H1 (cell line): ENCODE results near the gene TNC. TPM values are rescaled to one million over a fixed set of nuclear protein-coding genes. Genes with fewer than 3 reads are reported as not detected.

Source experiments
- CEBPB ChIP-seq: IDR thresholded peaks from 2 replicates; pipeline ENCODE4 v1.6.1; 2012; ENCODE audit warnings: low read depth, low read length
- EZH2 ChIP-seq: fragments of 200-600 bp; sonication (generic); IDR thresholded peaks from 2 replicates; pipeline ENCODE4 v1.7.1; 2012; ENCODE audit warnings: low read depth, mild to moderate bottlenecking, moderate library complexity, low read length, inconsistent platforms; ENCODE audit not compliant: severe bottlenecking
- FOSL1 ChIP-seq: IDR thresholded peaks from 2 replicates; pipeline ENCODE4 v1.6.1; 2011; ENCODE audit warnings: mild to moderate bottlenecking, low read depth, low read length, moderate library complexity; ENCODE audit not compliant: insufficient read depth
- NANOG ChIP-seq: IDR thresholded peaks from 2 replicates; pipeline ENCODE4 v1.6.1; 2011; ENCODE audit warnings: low read length, low read depth, mild to moderate bottlenecking, inconsistent platforms; ENCODE audit not compliant: insufficient read depth, poor library complexity, severe bottlenecking
- RXRA ChIP-seq: IDR thresholded peaks from 2 replicates; pipeline ENCODE4 v1.6.1; 2011; ENCODE audit warnings: low read depth, mild to moderate bottlenecking, low read length, moderate library complexity; ENCODE audit not compliant: insufficient read depth
- ZNF274 ChIP-seq: IDR thresholded peaks from 2 replicates; pipeline ENCODE4 v1.7.0; 2012; ENCODE audit warnings: low read length, borderline replicate concordance; ENCODE audit errors: extremely low read depth
- polyA plus RNA-seq, 7 experiments: library from polyadenylated mRNA; depleted of rRNA in 3 of 7; stranded (reverse) in 5 of 7; unstranded in 2 of 7; fragments of >200 nt in 5 of 7; fragments of 200-250 nt in 2 of 7; gene quantifications; 1 replicate in 5 of 7; 2 replicates in 1 of 7; 4 replicates in 1 of 7; pipeline versions ENCODE4 v1.2.1 to v1.2.3, GENCODE V29; 2011 to 2013; ENCODE audit warnings: missing spikeins in 2 of 7, mixed read lengths in 2 of 7
- total RNA-seq: library from RNA; stranded (reverse); fragmentation: NEBNext Ultra II Directional; extraction: Animal tissue kit (Norgen Biotek cat#: 25700); gene quantifications from 2 replicates; pipeline ENCODE4 v1.2.1, GENCODE V29; 2021
- TF ChIP-seq, protein P1 (sequence below): fragments of 300-600 bp; sonication (generic); IDR thresholded peaks from 2 replicates; pipeline ENCODE4 v1.7.1; 2012; ENCODE audit warnings: low read length, moderate library complexity, mild to moderate bottlenecking, inconsistent platforms; ENCODE audit not compliant: insufficient replicate concordance
- TF ChIP-seq, protein P2 (sequence below): IDR thresholded peaks from 2 replicates; pipeline ENCODE4 v1.6.1; 2012; ENCODE audit warnings: low read length, inconsistent platforms

TNC gene
- total and polyA plus RNA-seq, 2 of the 8 experiments (the other 6 are each of a cell fraction or from before 2014, with no cell fraction given): 6.2 to 11.4 TPM

DNA sequence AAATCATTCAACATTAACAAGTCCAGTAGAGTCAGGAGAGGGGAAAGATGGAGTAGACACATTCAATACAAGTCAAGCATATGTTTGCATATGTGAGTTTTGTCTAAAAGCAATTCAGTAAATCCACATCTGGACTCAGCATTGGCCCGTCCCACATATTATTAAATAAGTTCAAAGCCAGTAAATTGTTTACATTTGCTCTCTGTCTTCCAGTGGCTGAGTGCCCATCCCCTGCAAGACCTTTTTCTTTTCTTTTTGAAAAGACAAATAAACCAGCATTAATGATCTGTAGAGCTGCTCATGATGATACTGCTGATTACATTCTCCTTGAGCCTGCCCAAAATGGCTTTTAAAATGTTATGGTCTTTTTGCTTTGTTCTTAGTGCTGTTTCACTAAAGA lies 71.1 kb downstream of the TNC start (continued):
- TF ChIP-seq, protein P1, sequence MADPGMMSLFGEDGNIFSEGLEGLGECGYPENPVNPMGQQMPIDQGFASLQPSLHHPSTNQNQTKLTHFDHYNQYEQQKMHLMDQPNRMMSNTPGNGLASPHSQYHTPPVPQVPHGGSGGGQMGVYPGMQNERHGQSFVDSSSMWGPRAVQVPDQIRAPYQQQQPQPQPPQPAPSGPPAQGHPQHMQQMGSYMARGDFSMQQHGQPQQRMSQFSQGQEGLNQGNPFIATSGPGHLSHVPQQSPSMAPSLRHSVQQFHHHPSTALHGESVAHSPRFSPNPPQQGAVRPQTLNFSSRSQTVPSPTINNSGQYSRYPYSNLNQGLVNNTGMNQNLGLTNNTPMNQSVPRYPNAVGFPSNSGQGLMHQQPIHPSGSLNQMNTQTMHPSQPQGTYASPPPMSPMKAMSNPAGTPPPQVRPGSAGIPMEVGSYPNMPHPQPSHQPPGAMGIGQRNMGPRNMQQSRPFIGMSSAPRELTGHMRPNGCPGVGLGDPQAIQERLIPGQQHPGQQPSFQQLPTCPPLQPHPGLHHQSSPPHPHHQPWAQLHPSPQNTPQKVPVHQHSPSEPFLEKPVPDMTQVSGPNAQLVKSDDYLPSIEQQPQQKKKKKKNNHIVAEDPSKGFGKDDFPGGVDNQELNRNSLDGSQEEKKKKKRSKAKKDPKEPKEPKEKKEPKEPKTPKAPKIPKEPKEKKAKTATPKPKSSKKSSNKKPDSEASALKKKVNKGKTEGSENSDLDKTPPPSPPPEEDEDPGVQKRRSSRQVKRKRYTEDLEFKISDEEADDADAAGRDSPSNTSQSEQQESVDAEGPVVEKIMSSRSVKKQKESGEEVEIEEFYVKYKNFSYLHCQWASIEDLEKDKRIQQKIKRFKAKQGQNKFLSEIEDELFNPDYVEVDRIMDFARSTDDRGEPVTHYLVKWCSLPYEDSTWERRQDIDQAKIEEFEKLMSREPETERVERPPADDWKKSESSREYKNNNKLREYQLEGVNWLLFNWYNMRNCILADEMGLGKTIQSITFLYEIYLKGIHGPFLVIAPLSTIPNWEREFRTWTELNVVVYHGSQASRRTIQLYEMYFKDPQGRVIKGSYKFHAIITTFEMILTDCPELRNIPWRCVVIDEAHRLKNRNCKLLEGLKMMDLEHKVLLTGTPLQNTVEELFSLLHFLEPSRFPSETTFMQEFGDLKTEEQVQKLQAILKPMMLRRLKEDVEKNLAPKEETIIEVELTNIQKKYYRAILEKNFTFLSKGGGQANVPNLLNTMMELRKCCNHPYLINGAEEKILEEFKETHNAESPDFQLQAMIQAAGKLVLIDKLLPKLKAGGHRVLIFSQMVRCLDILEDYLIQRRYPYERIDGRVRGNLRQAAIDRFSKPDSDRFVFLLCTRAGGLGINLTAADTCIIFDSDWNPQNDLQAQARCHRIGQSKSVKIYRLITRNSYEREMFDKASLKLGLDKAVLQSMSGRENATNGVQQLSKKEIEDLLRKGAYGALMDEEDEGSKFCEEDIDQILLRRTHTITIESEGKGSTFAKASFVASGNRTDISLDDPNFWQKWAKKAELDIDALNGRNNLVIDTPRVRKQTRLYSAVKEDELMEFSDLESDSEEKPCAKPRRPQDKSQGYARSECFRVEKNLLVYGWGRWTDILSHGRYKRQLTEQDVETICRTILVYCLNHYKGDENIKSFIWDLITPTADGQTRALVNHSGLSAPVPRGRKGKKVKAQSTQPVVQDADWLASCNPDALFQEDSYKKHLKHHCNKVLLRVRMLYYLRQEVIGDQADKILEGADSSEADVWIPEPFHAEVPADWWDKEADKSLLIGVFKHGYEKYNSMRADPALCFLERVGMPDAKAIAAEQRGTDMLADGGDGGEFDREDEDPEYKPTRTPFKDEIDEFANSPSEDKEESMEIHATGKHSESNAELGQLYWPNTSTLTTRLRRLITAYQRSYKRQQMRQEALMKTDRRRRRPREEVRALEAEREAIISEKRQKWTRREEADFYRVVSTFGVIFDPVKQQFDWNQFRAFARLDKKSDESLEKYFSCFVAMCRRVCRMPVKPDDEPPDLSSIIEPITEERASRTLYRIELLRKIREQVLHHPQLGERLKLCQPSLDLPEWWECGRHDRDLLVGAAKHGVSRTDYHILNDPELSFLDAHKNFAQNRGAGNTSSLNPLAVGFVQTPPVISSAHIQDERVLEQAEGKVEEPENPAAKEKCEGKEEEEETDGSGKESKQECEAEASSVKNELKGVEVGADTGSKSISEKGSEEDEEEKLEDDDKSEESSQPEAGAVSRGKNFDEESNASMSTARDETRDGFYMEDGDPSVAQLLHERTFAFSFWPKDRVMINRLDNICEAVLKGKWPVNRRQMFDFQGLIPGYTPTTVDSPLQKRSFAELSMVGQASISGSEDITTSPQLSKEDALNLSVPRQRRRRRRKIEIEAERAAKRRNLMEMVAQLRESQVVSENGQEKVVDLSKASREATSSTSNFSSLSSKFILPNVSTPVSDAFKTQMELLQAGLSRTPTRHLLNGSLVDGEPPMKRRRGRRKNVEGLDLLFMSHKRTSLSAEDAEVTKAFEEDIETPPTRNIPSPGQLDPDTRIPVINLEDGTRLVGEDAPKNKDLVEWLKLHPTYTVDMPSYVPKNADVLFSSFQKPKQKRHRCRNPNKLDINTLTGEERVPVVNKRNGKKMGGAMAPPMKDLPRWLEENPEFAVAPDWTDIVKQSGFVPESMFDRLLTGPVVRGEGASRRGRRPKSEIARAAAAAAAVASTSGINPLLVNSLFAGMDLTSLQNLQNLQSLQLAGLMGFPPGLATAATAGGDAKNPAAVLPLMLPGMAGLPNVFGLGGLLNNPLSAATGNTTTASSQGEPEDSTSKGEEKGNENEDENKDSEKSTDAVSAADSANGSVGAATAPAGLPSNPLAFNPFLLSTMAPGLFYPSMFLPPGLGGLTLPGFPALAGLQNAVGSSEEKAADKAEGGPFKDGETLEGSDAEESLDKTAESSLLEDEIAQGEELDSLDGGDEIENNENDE: no peak
- TF ChIP-seq FOSL1 (no peak), CEBPB (no peak), ZNF274 (no peak), NANOG (no peak), EZH2 (no peak), RXRA (no peak)
- TF ChIP-seq, protein P2, sequence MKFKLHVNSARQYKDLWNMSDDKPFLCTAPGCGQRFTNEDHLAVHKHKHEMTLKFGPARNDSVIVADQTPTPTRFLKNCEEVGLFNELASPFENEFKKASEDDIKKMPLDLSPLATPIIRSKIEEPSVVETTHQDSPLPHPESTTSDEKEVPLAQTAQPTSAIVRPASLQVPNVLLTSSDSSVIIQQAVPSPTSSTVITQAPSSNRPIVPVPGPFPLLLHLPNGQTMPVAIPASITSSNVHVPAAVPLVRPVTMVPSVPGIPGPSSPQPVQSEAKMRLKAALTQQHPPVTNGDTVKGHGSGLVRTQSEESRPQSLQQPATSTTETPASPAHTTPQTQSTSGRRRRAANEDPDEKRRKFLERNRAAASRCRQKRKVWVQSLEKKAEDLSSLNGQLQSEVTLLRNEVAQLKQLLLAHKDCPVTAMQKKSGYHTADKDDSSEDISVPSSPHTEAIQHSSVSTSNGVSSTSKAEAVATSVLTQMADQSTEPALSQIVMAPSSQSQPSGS: no peak
